WI38 (cell line): ENCODE results near the gene USB1.

ENCODE experiments used
- H3K4me3 ChIP-seq: 2 replicates; pipeline ENCODE4 v1.5.1; 2011; ENCODE audit warnings: low read depth, mild to moderate bottlenecking, control low read depth, low read length
- TF ChIP-seq, protein P1 (sequence below): IDR thresholded peaks from 2 replicates; pipeline ENCODE4 v1.5.1; 2012; ENCODE audit warnings: low read depth, mild to moderate bottlenecking, control low read depth, low read length

USB1 gene

GRCh38 chr16:58037365-58038057 is 36.3 kb downstream of the USB1 start:
- H3K4me3 ChIP-seq: no peak overlapping the region
- TF ChIP-seq, protein P1, sequence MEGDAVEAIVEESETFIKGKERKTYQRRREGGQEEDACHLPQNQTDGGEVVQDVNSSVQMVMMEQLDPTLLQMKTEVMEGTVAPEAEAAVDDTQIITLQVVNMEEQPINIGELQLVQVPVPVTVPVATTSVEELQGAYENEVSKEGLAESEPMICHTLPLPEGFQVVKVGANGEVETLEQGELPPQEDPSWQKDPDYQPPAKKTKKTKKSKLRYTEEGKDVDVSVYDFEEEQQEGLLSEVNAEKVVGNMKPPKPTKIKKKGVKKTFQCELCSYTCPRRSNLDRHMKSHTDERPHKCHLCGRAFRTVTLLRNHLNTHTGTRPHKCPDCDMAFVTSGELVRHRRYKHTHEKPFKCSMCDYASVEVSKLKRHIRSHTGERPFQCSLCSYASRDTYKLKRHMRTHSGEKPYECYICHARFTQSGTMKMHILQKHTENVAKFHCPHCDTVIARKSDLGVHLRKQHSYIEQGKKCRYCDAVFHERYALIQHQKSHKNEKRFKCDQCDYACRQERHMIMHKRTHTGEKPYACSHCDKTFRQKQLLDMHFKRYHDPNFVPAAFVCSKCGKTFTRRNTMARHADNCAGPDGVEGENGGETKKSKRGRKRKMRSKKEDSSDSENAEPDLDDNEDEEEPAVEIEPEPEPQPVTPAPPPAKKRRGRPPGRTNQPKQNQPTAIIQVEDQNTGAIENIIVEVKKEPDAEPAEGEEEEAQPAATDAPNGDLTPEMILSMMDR: no peak

DNA sequence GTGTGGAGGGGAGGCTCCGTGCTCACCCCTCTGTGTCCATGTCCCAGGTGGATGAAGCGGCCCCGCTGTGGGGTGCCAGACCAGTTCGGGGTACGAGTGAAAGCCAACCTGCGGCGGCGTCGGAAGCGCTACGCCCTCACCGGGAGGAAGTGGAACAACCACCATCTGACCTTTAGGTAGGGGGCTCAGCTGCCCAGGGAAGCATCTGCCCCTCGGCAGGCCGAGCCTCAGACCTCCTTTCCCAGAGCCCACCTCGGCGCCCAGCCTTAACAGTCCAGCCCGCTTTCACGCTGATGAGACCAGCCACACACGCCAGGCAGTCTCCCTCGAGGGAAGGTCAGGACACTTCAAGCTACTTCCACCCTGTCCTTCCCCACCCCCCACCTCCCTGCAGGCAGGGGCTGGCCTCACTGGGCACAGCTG is 37.0 kb downstream of the USB1 start:
- TF ChIP-seq, protein P1: no peak
- no peak overlapping the region for H3K4me3 ChIP-seq

DNA sequence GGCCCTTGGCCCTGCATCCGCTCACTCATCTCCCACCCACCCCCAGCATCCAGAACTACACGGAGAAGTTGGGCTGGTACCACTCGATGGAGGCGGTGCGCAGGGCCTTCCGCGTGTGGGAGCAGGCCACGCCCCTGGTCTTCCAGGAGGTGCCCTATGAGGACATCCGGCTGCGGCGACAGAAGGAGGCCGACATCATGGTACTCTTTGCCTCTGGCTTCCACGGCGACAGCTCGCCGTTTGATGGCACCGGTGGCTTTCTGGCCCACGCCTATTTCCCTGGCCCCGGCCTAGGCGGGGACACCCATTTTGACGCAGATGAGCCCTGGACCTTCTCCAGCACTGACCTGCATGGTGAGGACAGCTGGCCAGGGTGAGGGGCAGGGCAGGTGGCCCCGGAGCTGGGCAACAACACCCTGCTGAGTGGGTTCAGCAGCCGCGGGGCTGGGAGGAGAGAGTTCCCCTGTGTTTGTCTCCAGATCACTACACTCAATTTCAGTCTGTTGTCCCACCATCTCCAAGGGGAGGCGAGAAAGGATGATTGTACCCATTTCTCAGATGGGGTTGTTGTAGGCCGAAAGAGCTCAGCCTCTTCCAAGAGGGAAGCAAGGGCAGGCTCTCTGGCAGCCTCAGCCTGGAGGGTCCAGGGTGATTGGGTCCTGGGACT is 38.8 kb downstream of the USB1 start:
- TF ChIP-seq, protein P1: no peak
- H3K4me3 ChIP-seq: no peak overlapping the region

GRCh38 chr16:58040496-58040846 is 39.3 kb downstream of the USB1 start:
- no peak overlapping the region for H3K4me3 ChIP-seq
- TF ChIP-seq, protein P1: no peak

DNA sequence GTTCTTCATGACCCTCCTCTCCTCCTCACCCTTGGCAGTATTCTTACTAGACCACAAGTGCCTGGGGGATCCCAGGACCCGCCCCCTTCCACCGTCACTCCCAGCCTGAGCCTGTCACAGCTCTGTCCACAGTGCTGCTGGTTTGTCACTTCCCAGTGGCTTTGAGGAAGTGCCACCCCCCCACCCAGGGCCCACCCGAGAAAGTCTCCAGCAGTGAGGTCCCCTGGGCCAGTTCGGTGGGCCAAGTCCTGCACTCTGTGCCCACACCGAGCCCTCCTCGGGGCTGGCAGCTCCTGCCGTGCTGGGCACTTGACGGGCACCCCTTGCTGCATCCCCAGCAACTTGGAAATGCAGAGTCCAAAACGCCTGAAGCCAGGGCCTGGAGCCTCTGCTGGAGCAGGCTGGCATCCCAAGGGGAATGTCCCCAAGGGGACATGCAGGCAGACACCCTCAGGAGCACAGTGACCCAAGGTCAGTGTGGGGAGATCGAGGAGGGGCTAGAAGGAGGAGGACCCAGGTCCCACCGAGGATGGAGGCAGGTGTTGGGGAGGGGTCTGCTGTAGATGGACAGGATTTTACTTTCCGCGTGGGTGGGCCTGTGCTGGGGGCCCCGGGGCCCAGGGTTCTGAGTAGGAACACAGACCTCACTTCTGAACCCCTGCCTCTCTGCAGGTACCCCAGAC is 39.9 kb downstream of the USB1 start:
- TF ChIP-seq, protein P1: no peak
- no peak overlapping the region for H3K4me3 ChIP-seq

- TF ChIP-seq, protein P1: no peak
- no peak overlapping the region for H3K4me3 ChIP-seq
These were observed 40.4 kb downstream of the USB1 start for GRCh38 chr16:58041628-58041955.
